HEK293 (cell line): ENCODE measurements around the gene PSRC1.

Experiments
- ATF2 ChIP-seq: fragments of 450-650 bp; formaldehyde crosslinking; IDR thresholded peaks from 2 replicates; pipeline ENCODE4 v1.5.1; 2016; ENCODE audit warnings: missing biosample characterization, missing genetic modification characterization, low read depth
- BCL11A ChIP-seq: fragments of 450-650 bp; formaldehyde crosslinking; IDR thresholded peaks from 2 replicates; pipeline ENCODE4 v1.5.1; 2016; ENCODE audit warnings: low read depth, missing biosample characterization, missing genetic modification characterization
- CTCF ChIP-seq: fragments of 450-650 bp; formaldehyde crosslinking; IDR thresholded peaks from 2 replicates; pipeline ENCODE4 v1.5.1; 2016; ENCODE audit warnings: missing biosample characterization, missing genetic modification characterization
- PATZ1 ChIP-seq: fragments of 450-650 bp; formaldehyde crosslinking; IDR thresholded peaks from 2 replicates; pipeline ENCODE4 v1.5.1; 2016; ENCODE audit warnings: missing biosample characterization, missing genetic modification characterization
- REST ChIP-seq: fragments of 450-650 bp; formaldehyde crosslinking; IDR thresholded peaks from 2 replicates; pipeline ENCODE4 v1.5.1; 2016; ENCODE audit warnings: missing biosample characterization, missing genetic modification characterization
- ZBTB17 ChIP-seq: fragments of 450-650 bp; formaldehyde crosslinking; IDR thresholded peaks from 2 replicates; pipeline ENCODE4 v1.5.1; 2016; ENCODE audit warnings: missing biosample characterization, missing genetic modification characterization
- ZNF18 ChIP-seq: fragments of 450-650 bp; formaldehyde crosslinking; IDR thresholded peaks from 2 replicates; pipeline ENCODE4 v1.5.1; 2016; ENCODE audit warnings: missing biosample characterization, missing genetic modification characterization
- ZNF248 ChIP-seq: fragments of 450-650 bp; formaldehyde crosslinking; IDR thresholded peaks from 2 replicates; pipeline ENCODE4 v1.5.1; 2017; ENCODE audit warnings: missing biosample characterization, missing genetic modification characterization

- no peak for TF ChIP-seq CTCF (tag by site-specific recombination)
- no peak for TF ChIP-seq ATF2 (tag by site-specific recombination)
- TF ChIP-seq PATZ1 (tag by site-specific recombination): no peak
- TF ChIP-seq ZBTB17 (tag by site-specific recombination): no peak
- TF ChIP-seq ZNF248 (tag by site-specific recombination): no peak
- no peak for TF ChIP-seq ZNF18 (tag by site-specific recombination)
- no peak for TF ChIP-seq REST (tag by site-specific recombination)
- TF ChIP-seq BCL11A (tag by site-specific recombination): no peak
Observed at GRCh38 chr1:109255678-109256077, 27.3 kb downstream of the PSRC1 start.
